ENCODE data around the gene HPGDS. TPM values are rescaled to one million over a fixed set of nuclear protein-coding genes. Genes with fewer than 3 reads are reported as not detected.

HPGDS gene
- total RNA-seq, 1 donor from 2014 or later: not detected

DNA sequence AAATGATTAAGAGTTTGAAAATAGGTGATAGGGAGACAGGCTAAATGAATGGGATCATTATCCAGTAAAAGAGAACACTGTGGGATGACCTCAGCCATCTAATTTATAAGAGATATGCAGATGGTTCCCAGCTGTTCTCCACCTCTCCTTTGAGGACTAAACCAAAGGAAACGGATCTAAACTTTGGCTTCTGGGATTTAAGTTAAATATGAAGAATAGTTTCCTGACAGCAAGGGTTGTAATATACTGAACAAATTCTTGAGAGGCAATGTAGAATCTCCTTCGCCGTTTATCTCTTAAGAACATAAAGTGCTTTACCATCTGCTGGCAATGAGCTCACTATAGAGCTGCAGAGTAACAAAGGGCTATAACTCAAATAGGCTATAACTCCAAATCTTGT, 35.4 kb upstream of the HPGDS start:
- Mint-ChIP-seq H3K36me3 (ENCODE audit: unreplicated experiment) (no peaks in the 10 kb centered on the region), H3K27me3 (ENCODE audit: unreplicated experiment) (no peaks in the 10 kb centered on the region), H3K4me1 (ENCODE audit: unreplicated experiment) (peaks cover 3% of the 10 kb centered on the region), H3K4me3 (ENCODE audit: unreplicated experiment) (no peak overlapping the region), H3K27ac (ENCODE audit: unreplicated experiment) (no peak overlapping the region), H3K9me3 (ENCODE audit: unreplicated experiment) (no peaks in the 10 kb centered on the region)
- TF ChIP-seq, protein P1, sequence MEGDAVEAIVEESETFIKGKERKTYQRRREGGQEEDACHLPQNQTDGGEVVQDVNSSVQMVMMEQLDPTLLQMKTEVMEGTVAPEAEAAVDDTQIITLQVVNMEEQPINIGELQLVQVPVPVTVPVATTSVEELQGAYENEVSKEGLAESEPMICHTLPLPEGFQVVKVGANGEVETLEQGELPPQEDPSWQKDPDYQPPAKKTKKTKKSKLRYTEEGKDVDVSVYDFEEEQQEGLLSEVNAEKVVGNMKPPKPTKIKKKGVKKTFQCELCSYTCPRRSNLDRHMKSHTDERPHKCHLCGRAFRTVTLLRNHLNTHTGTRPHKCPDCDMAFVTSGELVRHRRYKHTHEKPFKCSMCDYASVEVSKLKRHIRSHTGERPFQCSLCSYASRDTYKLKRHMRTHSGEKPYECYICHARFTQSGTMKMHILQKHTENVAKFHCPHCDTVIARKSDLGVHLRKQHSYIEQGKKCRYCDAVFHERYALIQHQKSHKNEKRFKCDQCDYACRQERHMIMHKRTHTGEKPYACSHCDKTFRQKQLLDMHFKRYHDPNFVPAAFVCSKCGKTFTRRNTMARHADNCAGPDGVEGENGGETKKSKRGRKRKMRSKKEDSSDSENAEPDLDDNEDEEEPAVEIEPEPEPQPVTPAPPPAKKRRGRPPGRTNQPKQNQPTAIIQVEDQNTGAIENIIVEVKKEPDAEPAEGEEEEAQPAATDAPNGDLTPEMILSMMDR (IDR thresholded peaks at IDR 0.05): no peak
- DNase-seq (ENCODE audit: extremely low spot score, unreplicated experiment): no peak

DNA sequence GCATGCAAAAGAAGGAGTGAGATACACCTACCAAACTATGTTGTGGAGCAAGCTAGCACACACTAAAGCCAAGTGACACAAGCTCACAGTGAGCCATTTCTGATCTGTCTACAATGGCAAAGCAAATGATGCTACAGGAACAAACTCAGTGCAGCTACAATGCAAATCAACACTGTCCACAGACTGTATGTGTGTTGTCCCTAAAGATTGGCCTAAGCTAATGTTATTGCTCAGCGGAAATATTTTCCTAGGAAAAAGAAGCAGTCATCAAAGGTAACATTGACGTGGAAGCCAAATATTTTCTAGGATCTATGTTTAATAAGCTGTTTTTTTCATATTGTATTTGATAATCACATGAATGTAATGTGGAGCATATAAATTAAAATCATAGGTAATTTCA, 34.7 kb upstream of the HPGDS start:
- no peaks in the 10 kb centered on the region for H3K9me3 Mint-ChIP-seq (ENCODE audit: unreplicated experiment)
- H3K27me3 Mint-ChIP-seq (ENCODE audit: unreplicated experiment): no peaks in the 10 kb centered on the region
- no peak for DNase-seq (ENCODE audit: extremely low spot score, unreplicated experiment)
- no peak overlapping the region for H3K4me3 Mint-ChIP-seq (ENCODE audit: unreplicated experiment)
- H3K36me3 Mint-ChIP-seq (ENCODE audit: unreplicated experiment): no peaks in the 10 kb centered on the region
- TF ChIP-seq, protein P1 (IDR thresholded peaks at IDR 0.05): no peak
- H3K4me1 Mint-ChIP-seq (ENCODE audit: unreplicated experiment): peaks cover 3% of the 10 kb centered on the region
- no peak overlapping the region for H3K27ac Mint-ChIP-seq (ENCODE audit: unreplicated experiment)

DNA sequence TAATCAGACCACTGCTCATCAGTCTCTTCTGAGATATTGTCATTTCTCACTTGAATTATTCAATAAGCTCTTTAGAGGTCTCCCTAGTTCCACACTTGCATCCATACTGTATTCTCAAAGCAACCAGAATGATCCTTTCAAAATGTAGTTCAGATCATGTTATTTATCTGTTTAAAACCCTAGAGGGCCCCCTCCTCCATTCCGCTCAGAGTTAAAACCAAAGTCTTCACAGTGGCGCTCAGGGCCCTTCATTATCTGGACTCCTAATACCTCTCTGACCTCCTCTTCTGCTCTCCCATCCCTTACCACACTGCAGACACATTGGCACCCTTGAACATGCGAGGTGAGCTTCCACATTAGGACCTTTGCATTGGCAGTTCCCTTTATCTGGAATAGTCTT, 32.7 kb upstream of the HPGDS start:
- no peak overlapping the region for H3K27ac Mint-ChIP-seq (ENCODE audit: unreplicated experiment)
- no peak for DNase-seq (ENCODE audit: extremely low spot score, unreplicated experiment)
- no peaks in the 10 kb centered on the region for H3K36me3 Mint-ChIP-seq (ENCODE audit: unreplicated experiment)
- TF ChIP-seq, protein P1 (IDR thresholded peaks at IDR 0.05): no peak
- peaks cover 3% of the 10 kb centered on the region for H3K4me1 Mint-ChIP-seq (ENCODE audit: unreplicated experiment)
- H3K4me3 Mint-ChIP-seq (ENCODE audit: unreplicated experiment): no peak overlapping the region
- H3K9me3 Mint-ChIP-seq (ENCODE audit: unreplicated experiment): no peaks in the 10 kb centered on the region
- no peaks in the 10 kb centered on the region for H3K27me3 Mint-ChIP-seq (ENCODE audit: unreplicated experiment)

DNA sequence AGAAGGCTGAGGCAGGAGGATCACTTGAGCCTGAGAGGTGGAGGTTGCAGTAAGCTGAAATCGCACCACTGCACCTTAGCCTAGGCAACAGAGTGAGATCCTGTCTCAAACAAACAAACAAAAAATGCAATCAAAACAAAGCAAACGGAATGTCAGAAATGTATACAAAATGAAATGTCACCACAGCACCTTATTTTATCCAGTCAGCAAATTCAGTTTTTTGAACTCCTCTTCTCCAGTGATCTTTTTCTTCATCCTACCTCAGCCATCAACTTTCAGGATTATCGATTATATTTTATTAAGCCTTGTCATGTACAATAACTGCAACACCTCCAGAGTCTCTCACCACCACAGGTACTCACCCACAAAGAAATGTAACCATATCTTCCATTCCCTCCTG, 31.1 kb upstream of the HPGDS start:
- TF ChIP-seq, protein P1 (IDR thresholded peaks at IDR 0.05): no peak
- no peak for DNase-seq (ENCODE audit: extremely low spot score, unreplicated experiment)
- Mint-ChIP-seq H3K4me1 (ENCODE audit: unreplicated experiment) (peaks cover 3% of the 10 kb centered on the region), H3K9me3 (ENCODE audit: unreplicated experiment) (no peaks in the 10 kb centered on the region), H3K27me3 (ENCODE audit: unreplicated experiment) (no peaks in the 10 kb centered on the region), H3K4me3 (ENCODE audit: unreplicated experiment) (no peak overlapping the region), H3K36me3 (ENCODE audit: unreplicated experiment) (no peaks in the 10 kb centered on the region), H3K27ac (ENCODE audit: unreplicated experiment) (no peak overlapping the region)

DNA sequence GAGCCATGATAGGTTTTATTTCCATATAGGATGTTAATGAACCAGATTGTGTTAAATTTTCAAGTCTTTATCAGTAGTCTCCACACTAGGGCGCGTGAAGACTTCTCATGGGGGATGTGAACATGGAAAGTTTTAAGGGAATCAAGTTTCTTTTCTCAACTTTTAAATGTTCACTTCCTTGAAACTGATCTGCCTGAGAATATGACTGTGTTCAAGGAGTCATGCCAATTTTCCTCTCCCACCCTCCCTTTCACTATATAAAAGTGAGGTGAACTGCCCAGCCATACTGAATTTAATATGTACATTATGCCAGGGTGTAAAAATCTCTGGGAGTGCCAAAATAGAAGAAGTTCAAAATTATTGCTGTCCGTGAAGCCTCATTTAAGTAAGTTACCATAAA, 30.4 kb upstream of the HPGDS start:
- Mint-ChIP-seq H3K27me3 (ENCODE audit: unreplicated experiment) (no peaks in the 10 kb centered on the region), H3K36me3 (ENCODE audit: unreplicated experiment) (no peaks in the 10 kb centered on the region), H3K4me1 (ENCODE audit: unreplicated experiment) (peaks cover 3% of the 10 kb centered on the region), H3K9me3 (ENCODE audit: unreplicated experiment) (peaks cover 3% of the 10 kb centered on the region), H3K4me3 (ENCODE audit: unreplicated experiment) (no peak overlapping the region), H3K27ac (ENCODE audit: unreplicated experiment) (no peak overlapping the region)
- no peak for DNase-seq (ENCODE audit: extremely low spot score, unreplicated experiment)
- TF ChIP-seq, protein P1 (IDR thresholded peaks at IDR 0.05): no peak
